Measurements from ENCODE around the gene CD72.
"Not testable (repeated sequence)": the region's sequence is repeated elsewhere in the genome, so short reads cannot be mapped to it uniquely, and the experiment has no call there.

CD72 gene

DNA sequence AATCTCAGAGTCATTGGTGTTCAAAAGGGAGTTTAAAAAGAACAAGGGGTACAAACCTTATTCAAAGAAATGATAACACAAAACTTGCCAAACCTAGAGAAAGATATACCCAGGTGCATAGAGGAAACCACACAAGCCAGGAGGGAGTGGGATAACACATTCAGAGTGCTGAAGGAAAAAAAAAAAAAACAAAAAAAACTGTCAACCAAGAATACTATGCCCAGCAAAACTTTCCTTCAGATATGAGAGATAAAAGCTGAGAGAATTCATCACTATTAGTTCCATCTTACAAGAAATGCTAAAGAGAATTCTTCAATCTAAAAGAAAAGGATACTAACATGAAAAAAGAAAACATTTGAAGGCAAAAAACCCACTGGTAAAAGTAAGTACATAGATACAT lies 24.6 kb downstream of the CD72 start:
- in situ Hi-C loops (cut with MboI; ENCODE audit: low sequenced_read_pairs) = no loop called here

DNA sequence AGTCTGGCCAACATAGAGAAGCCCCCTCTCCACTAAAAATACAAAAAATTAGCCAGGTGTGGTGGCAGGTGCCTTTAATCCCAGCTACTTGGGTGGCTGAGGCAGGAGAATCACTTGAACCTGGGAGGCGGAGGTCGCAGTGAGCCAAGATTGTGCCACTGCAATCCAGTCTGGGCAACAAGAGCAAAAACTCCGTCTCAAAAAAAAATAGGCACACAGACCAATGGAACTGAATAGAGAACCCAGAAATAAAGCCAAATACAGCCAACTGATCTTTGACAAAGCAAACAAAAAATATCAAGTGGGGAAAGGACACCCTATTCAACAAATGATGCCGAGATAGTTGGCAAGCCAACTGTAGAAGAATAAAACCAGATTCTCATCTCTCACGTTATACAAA lies 29.7 kb downstream of the CD72 start:
- in situ Hi-C loops (cut with MboI; ENCODE audit: low sequenced_read_pairs) = not testable (repeated sequence)

DNA sequence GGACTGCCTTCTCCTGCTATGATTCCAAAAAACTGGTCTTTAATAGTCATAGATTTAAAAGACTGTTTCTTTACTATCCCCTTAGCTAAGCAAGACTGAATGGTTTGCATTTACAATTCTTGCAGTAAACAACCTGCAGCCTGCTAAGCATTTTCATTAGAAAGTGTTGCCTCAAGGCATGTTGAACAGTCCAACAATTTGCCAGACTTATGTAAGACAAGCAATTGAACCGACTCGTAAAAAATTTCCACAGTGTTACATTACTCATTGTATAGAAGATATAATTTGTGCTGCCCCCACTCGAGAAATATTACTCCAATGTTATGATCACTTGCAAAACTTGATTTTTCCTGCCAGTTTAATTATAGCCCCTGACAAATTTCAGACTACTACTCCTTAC lies 33.5 kb downstream of the CD72 start:
- in situ Hi-C loops (cut with MboI; ENCODE audit: low sequenced_read_pairs) = not testable (repeated sequence)

DNA sequence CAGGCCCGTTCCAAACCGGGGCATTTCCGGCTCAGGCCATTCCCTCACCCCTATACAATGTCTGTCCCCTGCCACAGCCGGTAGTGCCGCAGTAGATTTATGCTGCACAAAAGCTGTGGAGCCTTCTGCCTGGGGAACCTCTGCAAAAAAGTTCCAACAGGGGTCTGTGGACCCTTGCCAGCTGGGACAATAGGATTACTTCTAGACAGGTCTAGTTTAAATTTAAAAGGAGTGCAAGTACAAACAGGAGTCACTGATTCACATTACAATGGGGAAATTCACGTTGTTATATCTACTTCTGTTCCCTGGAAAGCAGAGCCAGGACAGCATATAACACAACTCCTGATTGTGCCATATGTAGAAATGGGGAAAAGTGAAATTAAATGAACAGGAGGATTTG lies 34.7 kb downstream of the CD72 start:
- in situ Hi-C loops (cut with MboI; ENCODE audit: low sequenced_read_pairs) = not testable (repeated sequence)

DNA sequence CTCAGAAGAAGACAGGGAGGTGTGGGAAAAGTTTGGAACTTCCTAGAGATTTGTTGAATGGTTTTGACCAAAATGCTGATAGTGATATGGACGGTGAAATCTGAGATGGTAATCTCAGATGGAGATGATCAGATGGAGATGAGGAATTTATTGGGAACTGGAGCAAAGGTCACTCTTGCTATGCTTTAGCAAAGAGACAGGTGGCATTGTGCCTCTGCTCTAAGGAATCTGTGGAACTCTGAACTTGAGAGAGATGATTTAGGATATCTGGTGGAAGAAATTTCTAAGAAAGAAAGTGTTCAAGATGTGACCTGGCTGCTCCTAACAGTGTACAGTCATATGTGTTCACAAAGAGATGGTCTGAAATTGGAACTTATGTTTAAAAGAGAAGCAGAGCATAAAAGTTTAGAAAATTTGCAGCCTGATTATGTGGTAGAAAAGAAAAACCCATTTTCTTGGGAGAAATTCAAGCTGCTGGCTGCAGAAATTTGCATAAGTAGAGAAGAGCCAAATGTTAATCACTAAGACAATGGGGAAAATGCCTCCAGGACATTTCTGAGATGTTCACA lies 38.5 kb downstream of the CD72 start:
- in situ Hi-C loops (cut with MboI; ENCODE audit: low sequenced_read_pairs) = not testable (repeated sequence)

DNA sequence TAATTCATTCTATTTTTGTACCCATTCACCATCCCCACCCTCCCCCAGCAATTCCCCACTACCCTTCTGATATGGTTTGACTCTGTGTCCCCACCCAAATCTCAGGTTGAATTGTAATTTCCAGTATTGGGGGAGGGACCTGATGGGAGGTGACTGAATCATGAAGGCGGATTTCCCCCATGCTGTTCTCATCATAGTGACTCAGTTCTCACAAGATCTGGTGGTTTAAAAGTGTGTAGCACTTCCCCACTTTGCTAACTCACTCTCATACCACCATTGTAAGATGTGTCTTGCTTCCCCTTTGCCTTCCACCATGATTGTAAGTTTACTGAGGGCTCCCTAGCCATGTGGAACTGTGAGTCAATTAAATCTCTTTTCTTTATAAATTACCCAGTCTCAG lies 39.1 kb downstream of the CD72 start:
- in situ Hi-C loops (cut with MboI; ENCODE audit: low sequenced_read_pairs) = no loop called here

DNA sequence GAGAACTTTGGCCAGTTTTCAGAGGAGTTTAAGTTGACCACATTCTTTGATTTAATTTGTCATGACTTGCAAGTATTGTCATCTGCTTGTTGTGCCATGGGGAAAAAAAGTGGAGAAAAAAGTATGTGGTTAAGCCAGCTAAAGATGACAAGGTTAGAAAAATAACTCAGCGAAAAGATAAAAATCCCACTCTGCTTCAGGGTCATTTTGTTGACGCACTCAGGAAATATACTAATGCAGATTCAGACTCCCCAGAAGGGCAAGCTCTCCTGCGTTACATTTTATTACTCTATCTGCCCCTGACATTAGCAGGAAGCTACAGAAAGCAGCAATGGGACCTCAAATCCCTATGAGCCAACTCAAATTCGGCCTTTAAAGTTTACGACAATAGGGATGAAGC lies 40.7 kb downstream of the CD72 start:
- in situ Hi-C loops (cut with MboI; ENCODE audit: low sequenced_read_pairs) = no loop called here

DNA sequence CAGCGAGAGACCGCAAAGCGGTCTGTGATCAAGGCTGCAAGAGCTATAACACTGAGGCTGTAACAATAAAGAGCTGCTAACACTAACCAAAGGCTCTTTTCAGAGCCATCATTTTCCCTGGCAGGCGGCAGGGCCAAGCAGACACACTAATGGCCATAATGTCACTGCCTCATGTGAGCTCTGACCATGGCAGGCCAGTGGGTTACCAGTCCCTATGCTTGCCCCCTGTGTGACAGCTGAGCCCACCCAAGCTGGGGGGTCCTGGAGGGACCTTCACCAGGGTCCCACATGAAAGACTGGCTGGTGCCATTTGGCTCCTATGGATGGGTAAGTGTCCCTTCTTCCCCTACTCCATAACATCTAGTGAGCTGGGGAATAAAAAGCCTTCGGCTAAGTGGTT lies 42.7 kb downstream of the CD72 start:
- in situ Hi-C loops (cut with MboI; ENCODE audit: low sequenced_read_pairs) = no loop called here

DNA sequence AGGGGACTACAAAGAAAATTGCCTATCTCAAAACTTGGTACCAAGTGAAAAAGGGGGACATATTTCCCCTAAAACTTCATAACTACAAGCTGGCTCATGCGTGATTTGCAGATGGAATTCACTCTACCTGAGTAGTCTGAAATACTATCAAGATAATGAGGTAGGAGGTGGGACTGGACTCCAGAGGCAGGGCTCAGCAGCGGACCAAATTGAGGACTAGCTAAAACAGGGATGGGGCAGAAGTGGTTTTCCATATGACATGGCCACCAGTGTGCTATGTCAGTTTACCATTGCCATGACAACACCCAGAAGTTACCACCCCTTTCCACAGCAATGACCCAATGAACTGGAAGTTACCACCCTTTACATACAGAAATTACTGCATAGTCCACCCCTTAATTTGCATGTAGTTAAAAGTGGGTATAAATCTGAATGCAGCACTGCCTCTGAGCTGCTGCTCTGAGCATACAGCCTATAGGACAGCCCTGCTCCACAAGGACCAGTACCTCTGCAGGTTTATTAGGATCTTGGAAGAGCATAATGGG lies 43.6 kb downstream of the CD72 start:
- in situ Hi-C loops (cut with MboI; ENCODE audit: low sequenced_read_pairs) = no loop called here

DNA sequence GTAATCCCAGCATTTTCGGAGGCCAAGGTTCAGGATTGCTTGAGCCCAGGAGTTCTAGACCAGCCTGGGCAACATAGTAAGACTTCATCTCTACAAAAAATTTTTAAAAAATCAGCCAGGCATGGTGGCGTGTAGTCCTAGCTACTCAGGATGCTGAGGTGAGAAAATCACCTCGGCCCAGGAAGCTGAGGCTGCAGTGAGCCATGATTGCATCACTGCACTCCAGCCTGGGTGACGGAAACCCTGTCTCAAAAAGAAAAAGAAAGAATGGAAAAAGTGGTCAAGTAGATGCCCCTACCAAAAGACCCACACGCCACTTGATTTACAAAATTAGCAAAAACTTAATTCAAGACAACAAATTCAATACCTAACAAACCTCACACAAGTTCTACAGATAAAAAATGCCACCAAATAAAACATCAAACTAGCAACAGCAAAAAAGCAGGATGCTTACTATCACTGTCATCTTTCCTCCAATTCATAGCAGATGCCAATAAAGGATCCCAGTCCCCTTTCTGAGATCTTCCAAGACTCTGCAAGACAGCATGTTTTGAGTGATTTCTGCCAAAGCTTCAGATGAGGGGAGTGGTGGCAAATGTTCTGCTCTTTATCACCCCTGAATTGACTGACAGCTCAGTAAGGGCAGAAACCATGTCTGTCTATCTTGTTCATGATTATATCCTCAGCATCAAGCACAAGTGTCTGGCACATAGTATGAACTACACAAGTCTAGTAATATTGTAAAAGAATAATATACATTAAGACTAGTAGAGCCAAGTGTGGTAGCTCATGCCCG lies 47.3 kb downstream of the CD72 start:
- in situ Hi-C loops (cut with MboI; ENCODE audit: low sequenced_read_pairs) = no loop called here

DNA sequence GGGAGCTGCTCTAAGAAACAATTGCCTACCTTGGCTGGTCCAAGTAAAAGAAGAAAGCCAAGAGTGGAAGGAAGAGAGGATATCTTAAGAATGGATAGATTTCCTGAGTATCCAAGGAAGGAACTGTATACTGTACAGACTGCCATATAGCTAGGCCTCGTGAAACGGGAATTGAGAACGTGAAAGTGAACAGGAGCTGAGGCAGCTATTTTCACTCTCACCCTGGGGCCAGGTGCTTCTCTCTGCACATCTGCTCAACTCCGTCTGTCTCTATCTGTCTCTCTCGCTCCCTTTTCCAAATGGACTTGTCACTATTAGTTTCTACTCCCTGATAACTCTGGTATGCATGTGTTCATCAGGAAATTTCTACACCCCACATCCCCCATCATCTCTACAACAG lies 49.0 kb downstream of the CD72 start:
- in situ Hi-C loops (cut with MboI; ENCODE audit: low sequenced_read_pairs) = no loop called here

DNA sequence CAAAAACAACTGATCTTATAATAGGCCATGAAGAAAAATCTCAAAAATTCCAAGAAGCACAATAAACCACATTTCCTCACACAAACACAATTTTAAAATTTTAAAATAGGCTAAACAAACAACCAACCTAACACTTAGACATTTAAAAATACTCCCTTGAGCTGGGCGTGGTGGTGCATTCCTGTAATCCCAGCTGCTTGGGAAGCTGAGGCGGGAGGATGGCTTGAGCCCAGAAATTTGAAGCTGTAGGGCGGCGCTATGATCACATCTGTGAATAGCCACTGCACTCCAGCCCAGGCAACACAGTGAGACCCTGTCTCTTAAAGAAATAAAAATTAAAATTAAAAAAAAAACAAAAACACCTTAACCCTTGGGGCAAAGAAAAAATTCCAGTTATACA lies 50.0 kb downstream of the CD72 start:
- in situ Hi-C loops (cut with MboI; ENCODE audit: low sequenced_read_pairs) = no loop called here

DNA sequence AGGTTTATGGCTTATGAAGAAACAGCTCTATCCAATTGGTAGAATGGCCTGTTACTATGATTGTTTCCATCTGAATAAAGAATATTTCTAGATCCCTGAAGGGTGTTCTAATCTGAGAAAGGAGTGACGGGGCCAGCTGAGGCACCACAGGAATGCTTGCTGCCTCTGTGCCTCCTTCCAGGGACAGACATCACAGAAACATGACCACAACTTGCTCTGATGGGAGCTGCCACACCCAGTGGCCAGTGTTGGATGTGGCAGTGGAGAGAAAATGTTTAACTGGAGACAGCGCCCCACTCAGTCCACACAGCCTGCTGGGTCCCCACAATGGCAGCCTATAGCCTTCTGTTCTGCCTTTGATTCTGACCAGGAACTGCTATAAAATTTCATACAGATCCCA lies 51.8 kb downstream of the CD72 start:
- in situ Hi-C loops (cut with MboI; ENCODE audit: low sequenced_read_pairs) = no loop called here

DNA sequence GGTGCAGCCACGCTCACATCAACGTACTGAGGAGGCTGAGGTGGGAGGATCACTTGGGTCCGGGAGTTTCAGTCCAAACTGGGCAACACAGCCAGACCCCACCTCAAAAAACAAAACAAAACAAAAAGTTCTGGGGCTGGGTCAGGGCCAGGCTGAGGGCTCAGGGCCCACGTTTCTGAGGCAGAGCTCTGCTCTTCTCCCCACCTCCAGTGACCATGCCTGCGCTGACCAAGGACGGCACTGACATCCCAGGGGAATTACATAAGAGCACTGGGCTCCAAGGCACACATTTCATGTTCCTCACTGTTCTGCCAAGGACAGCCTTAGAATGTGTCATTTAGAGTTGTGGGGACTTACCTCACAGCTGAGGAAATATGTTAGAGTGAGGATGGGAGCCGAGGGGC lies 53.6 kb downstream of the CD72 start:
- in situ Hi-C loops (cut with MboI; ENCODE audit: low sequenced_read_pairs) = no loop called here

DNA sequence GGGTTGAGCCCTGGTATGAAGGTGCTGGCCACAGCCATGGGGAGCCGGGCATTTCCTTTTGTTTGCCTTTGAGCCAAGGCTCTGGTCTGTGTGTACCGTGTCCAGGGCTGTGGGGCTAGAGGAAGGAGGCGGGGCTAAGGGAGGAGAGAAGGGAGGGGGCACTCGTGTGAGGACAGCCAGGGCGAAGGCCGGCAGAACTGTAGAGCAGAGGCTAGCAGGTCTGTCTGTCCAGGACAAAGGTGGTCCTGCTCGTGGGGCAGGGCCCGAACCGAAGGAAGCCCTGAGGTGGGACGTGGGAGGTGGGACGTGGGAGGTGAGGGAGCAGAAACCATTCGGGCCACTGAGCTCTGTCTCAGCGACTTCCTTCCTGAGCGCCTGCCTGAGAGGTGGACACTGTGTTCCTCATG lies 54.4 kb downstream of the CD72 start:
- in situ Hi-C loops (cut with MboI; ENCODE audit: low sequenced_read_pairs) = no loop called here

DNA sequence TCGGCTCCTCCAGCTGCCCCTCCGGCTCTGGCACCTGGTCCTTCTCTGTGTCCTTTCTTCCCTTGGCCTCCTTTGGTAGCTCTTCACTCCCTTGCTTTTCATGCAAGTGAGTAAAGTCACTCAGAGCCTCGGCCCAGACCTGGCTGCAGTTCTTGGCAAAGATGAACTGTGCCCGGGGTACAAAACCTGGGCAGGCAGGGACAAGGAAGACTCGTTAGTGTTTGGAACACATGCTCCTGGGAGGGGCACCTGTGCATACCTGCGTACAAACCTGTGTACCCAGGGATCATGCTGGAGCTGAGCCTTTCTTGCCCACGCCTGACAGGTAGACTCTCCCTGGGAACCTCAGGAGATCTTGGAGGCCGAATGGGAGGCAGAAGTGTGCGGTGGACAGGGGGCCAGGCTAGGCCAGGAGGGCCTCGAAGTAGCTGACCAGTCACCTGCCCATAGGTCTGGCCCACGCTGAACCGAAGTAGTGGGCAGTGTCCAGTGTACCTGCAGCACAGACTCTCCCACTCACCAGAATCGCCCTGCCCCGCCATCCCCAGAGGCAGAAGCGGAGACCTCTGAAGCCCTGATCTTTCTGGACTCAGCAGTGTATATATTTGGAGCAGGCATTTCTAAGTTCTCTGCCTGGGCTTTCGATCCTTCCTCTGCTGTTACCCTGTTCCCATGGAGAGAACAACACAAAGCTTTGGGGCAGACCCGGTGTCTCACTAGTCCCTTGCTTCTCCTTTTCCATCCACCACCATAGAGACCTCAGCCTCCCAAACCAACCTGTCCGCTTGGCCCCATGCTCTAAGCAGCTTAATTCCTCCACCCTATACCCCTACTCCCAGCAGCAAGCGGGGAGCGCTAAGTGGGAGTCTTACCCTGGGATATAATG lies 55.1 kb downstream of the CD72 start:
- in situ Hi-C loops (cut with MboI; ENCODE audit: low sequenced_read_pairs) = no loop called here

DNA sequence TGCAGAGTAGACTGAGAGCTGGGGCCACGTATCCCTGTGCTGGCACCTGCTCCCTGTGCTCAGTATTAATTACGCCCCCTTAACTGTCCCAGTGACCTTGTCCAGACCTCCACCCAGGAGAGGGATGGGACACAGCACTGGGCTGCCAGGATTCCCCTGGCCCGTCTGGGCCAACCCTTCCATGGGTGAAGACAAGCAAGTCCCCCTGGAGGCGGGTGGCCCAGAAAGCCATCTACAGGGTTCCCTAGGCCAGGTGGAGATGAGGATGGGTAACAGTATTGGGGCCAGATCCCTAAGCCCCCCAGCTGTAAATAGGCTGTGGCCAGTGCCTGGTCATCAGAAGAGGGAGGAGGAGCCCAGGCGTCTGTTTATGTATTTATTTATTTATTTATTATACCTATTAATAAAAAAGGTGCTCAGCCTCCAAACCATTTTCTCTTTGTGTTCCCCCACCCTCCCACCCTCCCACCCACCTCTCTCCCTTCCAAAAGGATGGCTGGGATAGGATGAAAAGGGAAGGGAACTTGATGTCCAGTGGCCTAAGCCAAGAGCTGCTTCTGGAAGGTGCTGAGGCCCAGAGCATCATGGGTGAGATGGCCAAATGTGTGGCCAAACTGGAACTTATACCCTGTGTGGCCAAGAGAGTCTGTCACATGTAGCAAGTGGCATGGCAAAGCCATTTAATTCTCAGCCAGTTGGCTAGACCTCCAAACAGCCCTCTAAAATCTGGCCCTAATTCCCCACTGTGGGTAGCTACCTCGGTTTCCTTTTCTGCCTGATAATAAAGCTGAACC lies 56.5 kb downstream of the CD72 start:
- in situ Hi-C loops (cut with MboI; ENCODE audit: low sequenced_read_pairs) = no loop called here

DNA sequence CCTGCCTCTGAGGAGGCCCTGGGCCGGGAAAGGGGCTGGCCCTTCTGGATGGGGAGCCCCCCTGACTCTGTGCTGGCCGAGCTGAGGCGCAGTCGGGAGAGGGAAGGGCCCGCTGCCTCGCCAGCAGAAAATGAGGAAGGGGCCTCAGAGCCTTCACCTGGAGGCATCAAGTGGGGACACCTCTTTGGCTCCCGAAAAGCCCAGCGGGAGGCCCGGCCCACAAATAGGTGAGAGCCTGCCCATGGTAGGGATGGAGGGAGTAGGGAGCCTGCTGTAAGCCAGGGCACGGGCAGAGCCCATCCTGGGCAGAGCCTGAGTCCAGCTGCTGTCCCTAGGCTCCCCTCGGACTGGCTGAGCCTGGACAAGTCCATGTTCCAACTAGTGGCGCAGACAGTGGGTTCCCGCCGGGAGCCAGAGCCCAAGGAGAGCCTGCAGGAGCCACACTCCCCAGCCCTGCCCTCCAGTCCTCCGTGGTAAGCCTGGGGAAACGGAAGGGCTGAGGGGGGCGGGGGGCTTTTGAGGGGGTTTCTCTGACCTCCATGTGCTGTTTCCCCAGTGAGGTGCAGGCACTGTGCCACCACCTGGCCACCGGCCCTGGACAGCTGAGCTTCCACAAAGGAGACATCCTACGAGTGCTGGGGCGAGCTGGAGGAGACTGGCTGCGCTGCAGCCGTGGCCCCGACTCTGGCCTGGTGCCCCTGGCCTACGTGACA lies 57.4 kb downstream of the CD72 start:
- in situ Hi-C loops (cut with MboI; ENCODE audit: low sequenced_read_pairs) = no loop called here

Data from HL-60/S4 treated with phorbol 12-myristate 13-acetate at 8.2 ng/mL for 4 days and 3 days (cell line).